NT2/D1 (cell line): ENCODE results near the gene LILRB3.
"Not testable (repeated sequence)": the region's sequence is repeated elsewhere in the genome, so short reads cannot be mapped to it uniquely, and the experiment has no call there.

Experiments
- DNase-seq: peaks from one replicate; pipeline ENCODE4 v3.0.0-alpha.2; 2011; ENCODE audit warnings: low read depth, low spot score
- H3K27me3 ChIP-seq: 2 replicates; pipeline ENCODE4 v1.6.0; 2011; ENCODE audit warnings: mild to moderate bottlenecking; ENCODE audit not compliant: insufficient read length, insufficient read depth
- H3K36me3 ChIP-seq: 2 replicates; pipeline ENCODE4 v1.6.1; 2011; ENCODE audit warnings: mild to moderate bottlenecking, low read length, mixed read lengths; ENCODE audit not compliant: insufficient read depth, insufficient read length
- H3K4me1 ChIP-seq: 2 replicates; pipeline ENCODE4 v1.5.1; 2011; ENCODE audit not compliant: insufficient read depth, insufficient read length
- H3K4me3 ChIP-seq: 2 replicates; pipeline ENCODE4 v1.5.1; 2011; ENCODE audit warnings: low read depth; ENCODE audit not compliant: insufficient read length
- H3K9ac ChIP-seq: 2 replicates; pipeline ENCODE4 v1.6.0; 2011; ENCODE audit warnings: low read depth; ENCODE audit not compliant: insufficient read length
- H3K9me3 ChIP-seq: 2 replicates; pipeline ENCODE4 v1.5.1; 2011; ENCODE audit warnings: mild to moderate bottlenecking, low read length; ENCODE audit not compliant: insufficient read depth
- SUZ12 ChIP-seq: IDR thresholded peaks from 2 replicates; pipeline ENCODE4 v1.6.1; 2011; ENCODE audit not compliant: insufficient read length, insufficient read depth; ENCODE audit errors: extremely low read depth
- YY1 ChIP-seq: IDR thresholded peaks from 2 replicates; pipeline ENCODE4 v1.6.1; 2011; ENCODE audit not compliant: insufficient read length, insufficient read depth
- ZNF274 ChIP-seq: IDR thresholded peaks from 2 replicates; pipeline ENCODE4 v1.6.1; 2011; ENCODE audit warnings: mild to moderate bottlenecking, low read depth, low read length

The LILRB3 gene

GRCh38 chr19:54222474-54223276, at the start of gene LILRB3:
Gene LILRB3, minus strand, starts transcription at chr19:54223007. Its CDS starts 31 bp downstream, at chr19:54222976.
- not testable (repeated sequence) for H3K4me3 ChIP-seq, H3K4me1 ChIP-seq, H3K27me3 ChIP-seq, H3K9me3 ChIP-seq, DNase-seq, H3K9ac ChIP-seq
- H3K36me3 ChIP-seq = peaks cover 12% of the 10 kb centered on the region

- not testable (repeated sequence) for H3K27me3 ChIP-seq, H3K4me3 ChIP-seq, DNase-seq
Measured at GRCh38 chr19:54272181-54272580, 49.4 kb upstream of the LILRB3 start.

GRCh38 chr19:54271587-54271986, 48.8 kb upstream of the LILRB3 start:
- H3K9ac ChIP-seq, DNase-seq, H3K36me3 ChIP-seq, H3K4me1 ChIP-seq, H3K4me3 ChIP-seq, H3K27me3 ChIP-seq, H3K9me3 ChIP-seq: not testable (repeated sequence)

More at GRCh38 chr19:54272181-54272580, 49.4 kb upstream of the LILRB3 start:
- H3K36me3 ChIP-seq, H3K9me3 ChIP-seq, H3K4me1 ChIP-seq, H3K9ac ChIP-seq: not testable (repeated sequence)

- H3K9ac ChIP-seq = no peak overlapping the region
- H3K4me1 ChIP-seq = no peaks in the 10 kb centered on the region
- H3K27me3 ChIP-seq = no peaks in the 10 kb centered on the region
- TF ChIP-seq SUZ12 = no peak
- TF ChIP-seq YY1 = no peak
- DNase-seq = no peak
- no peaks in the 10 kb centered on the region for H3K9me3 ChIP-seq
- H3K4me3 ChIP-seq = no peak overlapping the region
- H3K36me3 ChIP-seq = no peaks in the 10 kb centered on the region
Measured at GRCh38 chr19:54271106-54271505, 48.3 kb upstream of the LILRB3 start.

- Histone ChIP-seq H3K4me1 (no peaks in the 10 kb centered on the region), H3K9me3 (no peaks in the 10 kb centered on the region), H3K4me3 (no peak overlapping the region), H3K9ac (no peak overlapping the region), H3K36me3 (no peaks in the 10 kb centered on the region), H3K27me3 (peaks cover 10% of the 10 kb centered on the region)
- TF ChIP-seq ZNF274 (no peak), SUZ12 (no peak), YY1 (no peak)
- DNase-seq = no peak
Measured at GRCh38 chr19:54268936-54269335, 46.1 kb upstream of the LILRB3 start.

GRCh38 chr19:54266133-54266532, 43.3 kb upstream of the LILRB3 start:
- TF ChIP-seq SUZ12 = no peak
- TF ChIP-seq YY1 = no peak
- TF ChIP-seq ZNF274 = no peak
- no peaks in the 10 kb centered on the region for H3K36me3 ChIP-seq
- H3K4me1 ChIP-seq = no peaks in the 10 kb centered on the region
- H3K9me3 ChIP-seq = no peaks in the 10 kb centered on the region
- H3K27me3 ChIP-seq = peaks cover 10% of the 10 kb centered on the region
- H3K4me3 ChIP-seq = no peak overlapping the region
- peak; percentile 78 for DNase-seq
- no peak overlapping the region for H3K9ac ChIP-seq

GRCh38 chr19:54262470-54262869, 39.7 kb upstream of the LILRB3 start:
- Histone ChIP-seq H3K9me3 (no peaks in the 10 kb centered on the region), H3K4me3 (no peak overlapping the region), H3K36me3 (no peaks in the 10 kb centered on the region), H3K27me3 (peaks cover 13% of the 10 kb centered on the region), H3K4me1 (no peaks in the 10 kb centered on the region), H3K9ac (no peak overlapping the region)
- TF ChIP-seq SUZ12 (no peak), YY1 (no peak), ZNF274 (no peak)
- no peak for DNase-seq

GRCh38 chr19:54262066-54262465, 39.3 kb upstream of the LILRB3 start:
- Histone ChIP-seq H3K9me3 (no peaks in the 10 kb centered on the region), H3K4me3 (no peak overlapping the region), H3K4me1 (peaks cover 3% of the 10 kb centered on the region), H3K27me3 (peaks cover 17% of the 10 kb centered on the region), H3K9ac (no peak overlapping the region), H3K36me3 (no peaks in the 10 kb centered on the region)
- no peak for TF ChIP-seq YY1
- no peak for TF ChIP-seq SUZ12
- TF ChIP-seq ZNF274 = no peak
- no peak for DNase-seq
